Panc1 (cell line): ENCODE data around the gene MBTPS2. TPM values are rescaled to one million over a fixed set of nuclear protein-coding genes. Genes with fewer than 3 reads are reported as not detected.

Source experiments
- ATAC-seq: fragments of 200-7000 bp; cut with Tn5 transposase; 2 replicates; pipeline ENCODE4 v1.9.1; 2020; ENCODE audit warnings: mild to moderate bottlenecking, moderate library complexity
- BruUV-seq: library from RNA; stranded (reverse); fragments of 400-500 nt; replicated peaks from 2 replicates; lab custom pipeline; 2021; lab: Mats Ljungman, UMichigan
- CTCF ChIA-PET: fragments of 300-600 bp; sonication (Branson Sonifier 250); formaldehyde crosslinking; loops from one replicate; lab custom pipeline; 2022; ENCODE audit warnings: antibody characterized with exemption; lab: Charles Lee
- POLR2A ChIA-PET: fragments of 300-600 bp; sonication (Branson Sonifier 250); formaldehyde crosslinking; loops from one replicate; lab custom pipeline; 2022; ENCODE audit warnings: antibody characterized with exemption; lab: Charles Lee
- DNase-seq: peaks from one replicate; pipeline ENCODE4 v3.0.0-alpha.2; 2010; ENCODE audit warnings: low read depth, low spot score
- H3K27ac ChIP-seq: 2 replicates; pipeline ENCODE4 v1.5.1; 2011; ENCODE audit warnings: mild to moderate bottlenecking, low read length, inconsistent platforms
- H3K27me3 ChIP-seq: fragments of 200-500 bp; sonication (Bioruptor generic); 2 replicates; pipeline ENCODE4 v1.6.0; 2014; ENCODE audit warnings: low read length, inconsistent platforms; ENCODE audit not compliant: control insufficient read depth, insufficient read depth
- H3K36me3 ChIP-seq: fragments of 200-500 bp; sonication (Bioruptor generic); 2 replicates; pipeline ENCODE4 v1.5.1; 2014; ENCODE audit warnings: inconsistent platforms, mild to moderate bottlenecking, low read length, moderate library complexity; ENCODE audit not compliant: control insufficient read depth, insufficient read depth
- H3K4me1 ChIP-seq: 2 replicates; pipeline ENCODE4 v1.5.1; 2011; ENCODE audit warnings: inconsistent platforms, mild to moderate bottlenecking, low read length, moderate library complexity; ENCODE audit not compliant: control insufficient read depth, insufficient read depth
- H3K4me3 ChIP-seq, 2 experiments: 2 replicates each; pipeline ENCODE4 v1.5.1; 2011 to 2012; ENCODE audit warnings: low read depth in 2 of 2, low read length in 2 of 2, mild to moderate bottlenecking in 2 of 2, inconsistent platforms in 1 of 2, moderate library complexity in 1 of 2
- H3K9me3 ChIP-seq: fragments of 200-500 bp; sonication (Bioruptor generic); 2 replicates; pipeline ENCODE4 v1.5.1; 2014; ENCODE audit warnings: low read depth, mild to moderate bottlenecking, inconsistent platforms, low read length, moderate library complexity; ENCODE audit not compliant: control insufficient read depth, insufficient read depth
- POLR2AphosphoS5 ChIP-seq: IDR thresholded peaks from 2 replicates; pipeline ENCODE4 v1.6.1; 2012; ENCODE audit warnings: mild to moderate bottlenecking, low read depth, low read length, moderate library complexity
- SIN3A ChIP-seq: IDR thresholded peaks from 2 replicates; pipeline ENCODE4 v1.6.1; 2012; ENCODE audit warnings: low read depth, mild to moderate bottlenecking, low read length, moderate library complexity, borderline replicate concordance; ENCODE audit not compliant: insufficient read depth
- TCF7L2 ChIP-seq: IDR thresholded peaks from 2 replicates; pipeline ENCODE4 v1.6.1; 2011; ENCODE audit warnings: mild to moderate bottlenecking, low read depth, low read length, inconsistent platforms
- in situ Hi-C: cut with HindIII; loops from 2 replicates; pipeline ENCODE4 v1.10.0; 2016; ENCODE audit warnings: low sequenced_read_pairs, low pct_unique_long_range_greater_than_20kb
- intact Hi-C: fragments of 100-400 bp; cut with micrococcal nuclease; formaldehyde crosslinking; loops from one replicate; pipeline ENCODE4 v1.10.0; 2022; ENCODE audit not compliant: unreplicated experiment
- total RNA-seq: library from RNA; stranded (reverse); gene quantifications from one replicate; pipeline ENCODE4 v1.2.1, GENCODE V29; 2021; ENCODE audit not compliant: unreplicated experiment
- TF ChIP-seq, protein P1 (sequence below), 2 experiments: IDR thresholded peaks; 2 replicates each; pipeline ENCODE4 v1.6.1; 2011 to 2012; ENCODE audit warnings: low read depth in 2 of 2, control low read depth in 1 of 2, low read length in 1 of 2, mild to moderate bottlenecking in 1 of 2, moderate library complexity in 1 of 2; ENCODE audit not compliant: insufficient read depth in 1 of 2
- TF ChIP-seq, protein P2 (sequence below): fragments of 450-650 bp; IDR thresholded peaks from 2 replicates; pipeline ENCODE4 v1.5.1; 2017; ENCODE audit warnings: mild to moderate bottlenecking

Gene MBTPS2
- total RNA-seq, 1 experiment from 2014 or later, result 13.5 TPM

DNA sequence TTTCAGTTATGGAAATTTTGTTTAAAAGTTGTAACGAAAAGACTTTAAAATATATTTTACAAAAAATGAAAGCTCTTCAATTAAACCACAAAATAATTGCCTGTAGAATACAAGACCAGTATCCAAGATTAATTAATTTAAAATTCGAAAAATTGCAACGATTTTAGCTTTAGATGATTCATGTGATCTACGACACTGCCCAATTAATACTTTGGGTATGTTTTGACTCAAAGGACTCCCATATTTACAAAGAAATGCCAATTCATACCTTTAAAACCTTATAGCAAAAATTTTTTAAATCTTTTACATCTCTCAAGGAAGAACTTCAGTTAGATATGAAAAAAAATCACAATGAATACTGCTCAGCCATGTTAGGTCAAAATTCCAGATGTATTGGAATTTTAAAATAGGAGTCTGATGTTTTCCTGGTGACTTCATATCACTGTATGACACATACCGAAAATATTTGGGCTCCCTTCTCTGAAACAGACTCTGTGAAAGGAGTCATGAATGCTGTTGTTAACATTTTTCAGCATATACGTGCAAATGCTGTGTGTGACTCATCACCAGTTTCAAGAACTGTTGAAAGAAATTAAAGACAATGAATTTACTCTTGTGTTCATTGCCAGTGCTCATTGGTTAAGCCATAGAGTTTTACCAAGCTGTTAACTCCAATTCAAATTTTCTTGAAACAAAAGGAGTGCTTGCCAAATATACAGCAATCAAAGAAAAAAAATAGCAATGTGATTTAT is 87.3 kb downstream of the MBTPS2 start:
- BruUV-seq, result no TSS peak
- CTCF ChIA-PET, result interaction anchor here (0.6 kb wide), 1 partner anchor 1160 kb away, joined by 3 read pairs; no protein-coding TSS in a partner anchor

DNA sequence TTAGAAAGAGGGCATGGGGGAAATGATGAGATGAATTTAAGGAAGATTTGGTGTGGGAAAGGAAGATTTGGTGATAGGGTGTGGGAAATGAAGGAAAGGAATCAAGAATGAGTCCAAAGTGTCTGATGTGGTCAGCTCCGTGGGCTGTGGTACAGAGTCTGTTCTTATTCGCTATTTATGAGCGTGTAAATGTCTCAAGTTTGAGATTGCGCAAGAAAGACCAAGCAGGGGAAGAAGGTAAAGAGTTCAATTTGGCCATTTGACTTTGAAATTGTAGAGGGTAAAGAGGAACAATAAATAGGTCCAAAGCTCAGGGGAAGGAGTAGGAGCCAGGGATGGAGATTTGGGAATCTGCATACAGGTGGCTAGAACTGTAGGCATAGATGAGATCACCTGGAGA is 89.8 kb downstream of the MBTPS2 start:
- no TSS peak for BruUV-seq
- TF ChIP-seq POLR2AphosphoS5 (no peak), SIN3A (no peak), TCF7L2 (no peak)
- TF ChIP-seq, protein P1, sequence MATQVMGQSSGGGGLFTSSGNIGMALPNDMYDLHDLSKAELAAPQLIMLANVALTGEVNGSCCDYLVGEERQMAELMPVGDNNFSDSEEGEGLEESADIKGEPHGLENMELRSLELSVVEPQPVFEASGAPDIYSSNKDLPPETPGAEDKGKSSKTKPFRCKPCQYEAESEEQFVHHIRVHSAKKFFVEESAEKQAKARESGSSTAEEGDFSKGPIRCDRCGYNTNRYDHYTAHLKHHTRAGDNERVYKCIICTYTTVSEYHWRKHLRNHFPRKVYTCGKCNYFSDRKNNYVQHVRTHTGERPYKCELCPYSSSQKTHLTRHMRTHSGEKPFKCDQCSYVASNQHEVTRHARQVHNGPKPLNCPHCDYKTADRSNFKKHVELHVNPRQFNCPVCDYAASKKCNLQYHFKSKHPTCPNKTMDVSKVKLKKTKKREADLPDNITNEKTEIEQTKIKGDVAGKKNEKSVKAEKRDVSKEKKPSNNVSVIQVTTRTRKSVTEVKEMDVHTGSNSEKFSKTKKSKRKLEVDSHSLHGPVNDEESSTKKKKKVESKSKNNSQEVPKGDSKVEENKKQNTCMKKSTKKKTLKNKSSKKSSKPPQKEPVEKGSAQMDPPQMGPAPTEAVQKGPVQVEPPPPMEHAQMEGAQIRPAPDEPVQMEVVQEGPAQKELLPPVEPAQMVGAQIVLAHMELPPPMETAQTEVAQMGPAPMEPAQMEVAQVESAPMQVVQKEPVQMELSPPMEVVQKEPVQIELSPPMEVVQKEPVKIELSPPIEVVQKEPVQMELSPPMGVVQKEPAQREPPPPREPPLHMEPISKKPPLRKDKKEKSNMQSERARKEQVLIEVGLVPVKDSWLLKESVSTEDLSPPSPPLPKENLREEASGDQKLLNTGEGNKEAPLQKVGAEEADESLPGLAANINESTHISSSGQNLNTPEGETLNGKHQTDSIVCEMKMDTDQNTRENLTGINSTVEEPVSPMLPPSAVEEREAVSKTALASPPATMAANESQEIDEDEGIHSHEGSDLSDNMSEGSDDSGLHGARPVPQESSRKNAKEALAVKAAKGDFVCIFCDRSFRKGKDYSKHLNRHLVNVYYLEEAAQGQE (IDR thresholded peaks at IDR 0.05; ENCODE audit: insufficient read depth in 1 of 2, low read depth in 2 of 2, low read length in 1 of 2), result no peak
- TF ChIP-seq, protein P2, sequence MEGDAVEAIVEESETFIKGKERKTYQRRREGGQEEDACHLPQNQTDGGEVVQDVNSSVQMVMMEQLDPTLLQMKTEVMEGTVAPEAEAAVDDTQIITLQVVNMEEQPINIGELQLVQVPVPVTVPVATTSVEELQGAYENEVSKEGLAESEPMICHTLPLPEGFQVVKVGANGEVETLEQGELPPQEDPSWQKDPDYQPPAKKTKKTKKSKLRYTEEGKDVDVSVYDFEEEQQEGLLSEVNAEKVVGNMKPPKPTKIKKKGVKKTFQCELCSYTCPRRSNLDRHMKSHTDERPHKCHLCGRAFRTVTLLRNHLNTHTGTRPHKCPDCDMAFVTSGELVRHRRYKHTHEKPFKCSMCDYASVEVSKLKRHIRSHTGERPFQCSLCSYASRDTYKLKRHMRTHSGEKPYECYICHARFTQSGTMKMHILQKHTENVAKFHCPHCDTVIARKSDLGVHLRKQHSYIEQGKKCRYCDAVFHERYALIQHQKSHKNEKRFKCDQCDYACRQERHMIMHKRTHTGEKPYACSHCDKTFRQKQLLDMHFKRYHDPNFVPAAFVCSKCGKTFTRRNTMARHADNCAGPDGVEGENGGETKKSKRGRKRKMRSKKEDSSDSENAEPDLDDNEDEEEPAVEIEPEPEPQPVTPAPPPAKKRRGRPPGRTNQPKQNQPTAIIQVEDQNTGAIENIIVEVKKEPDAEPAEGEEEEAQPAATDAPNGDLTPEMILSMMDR, result no peak
- POLR2A ChIA-PET, result no interaction called here
- Histone ChIP-seq H3K27ac (peak overlapping the region; percentile 44; the same call in 1 of the 2 replicates), H3K4me1 (peaks cover 8% of the 10 kb centered on the region; the same call in 1 of the 2 replicates), H3K27me3 (no peaks in the 10 kb centered on the region), H3K4me3 (no peak overlapping the region), H3K9me3 (no peaks in the 10 kb centered on the region), H3K36me3 (no peaks in the 10 kb centered on the region)
- DNase-seq (no peak), ATAC-seq (no peak)
- CTCF ChIA-PET, result no interaction called here
- intact Hi-C loops (no loop called here), in situ Hi-C loops (no loop called here)

More for the DNA sequence above, 87.3 kb downstream of the MBTPS2 start:
- in situ Hi-C loops (no loop called here), intact Hi-C loops (no loop called here)
- Histone ChIP-seq H3K4me1 (peaks cover 2% of the 10 kb centered on the region; the same call in 1 of the 2 replicates), H3K27ac (peak overlapping the region; percentile 87), H3K27me3 (no peaks in the 10 kb centered on the region), H3K4me3 (peak overlapping the region; percentile 9 to 26; a peak in 2 of 4 replicates), H3K9me3 (no peaks in the 10 kb centered on the region), H3K36me3 (no peaks in the 10 kb centered on the region)
- peak; percentile 70 for DNase-seq
- TF ChIP-seq, protein P1 (IDR thresholded peaks at IDR 0.05; ENCODE audit: insufficient read depth in 1 of 2, low read depth in 2 of 2, low read length in 1 of 2), result no peak
- no peak for TF ChIP-seq SIN3A
- TF ChIP-seq POLR2AphosphoS5, result peak; percentile 38; the same call in 1 of the 2 replicates
- ATAC-seq, result peak; percentile 98
- POLR2A ChIA-PET, result interaction anchor here (0.7 kb wide), 1 partner anchor 65 kb away, joined by 3 read pairs; no protein-coding TSS in a partner anchor
